Measurements from ENCODE around the gene OR8K3.

Gene OR8K3

GRCh38 chr11:56314844-56315243, at the start of gene OR8K3:
TSS of gene OR8K3 (plus strand) at chr11:56315144. CDS start at chr11:56318307, 3,163 bp downstream.
- no peak within 1 kb of the TSS for H3K9ac ChIP-seq (ENCODE audit: low read depth, low read length)
- H3K27me3 ChIP-seq (ENCODE audit: control insufficient read depth, insufficient read depth, low read length) = no peaks in the 10 kb centered on the region
- H3K4me1 ChIP-seq (ENCODE audit: control insufficient read depth, insufficient read depth, low read length) = no peaks in the 10 kb centered on the region
- no peaks in the 10 kb centered on the region for H3K9me3 ChIP-seq (ENCODE audit: control insufficient read depth, insufficient read depth, low read length)
- no peaks in the 10 kb centered on the region for H3K36me3 ChIP-seq (ENCODE audit: control insufficient read depth, insufficient read depth, low read length)
- H3K4me3 ChIP-seq (ENCODE audit: low read depth, low read length) = no peak within 1 kb of the TSS

DNA sequence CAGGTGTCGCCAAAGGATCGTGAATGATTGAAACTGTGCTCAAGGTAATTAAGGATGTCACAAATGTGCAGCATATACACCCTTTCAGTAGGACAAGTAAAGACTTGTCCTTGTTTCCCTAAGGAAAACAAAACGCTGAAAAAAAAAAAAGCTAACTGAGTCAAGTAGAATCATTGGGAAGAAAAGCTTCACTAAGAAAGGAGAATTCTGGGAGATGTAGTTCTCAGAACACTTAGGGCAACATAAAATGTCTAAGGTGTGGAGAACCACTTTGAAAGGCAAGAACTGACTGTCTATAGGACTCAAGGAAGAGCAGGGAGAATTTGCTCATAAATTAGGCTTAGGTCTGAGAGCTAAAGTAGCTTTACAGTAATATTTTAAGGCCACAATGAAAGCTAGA, 43.9 kb upstream of the OR8K3 start:
- no peak overlapping the region for H3K9ac ChIP-seq (ENCODE audit: low read depth, low read length)
- no peaks in the 10 kb centered on the region for H3K27me3 ChIP-seq (ENCODE audit: control insufficient read depth, insufficient read depth, low read length)
- no peaks in the 10 kb centered on the region for H3K9me3 ChIP-seq (ENCODE audit: control insufficient read depth, insufficient read depth, low read length)
- no peak overlapping the region for H3K4me3 ChIP-seq (ENCODE audit: low read depth, low read length)
- no peaks in the 10 kb centered on the region for H3K36me3 ChIP-seq (ENCODE audit: control insufficient read depth, insufficient read depth, low read length)
- H3K4me1 ChIP-seq (ENCODE audit: control insufficient read depth, insufficient read depth, low read length) = no peaks in the 10 kb centered on the region

DNA sequence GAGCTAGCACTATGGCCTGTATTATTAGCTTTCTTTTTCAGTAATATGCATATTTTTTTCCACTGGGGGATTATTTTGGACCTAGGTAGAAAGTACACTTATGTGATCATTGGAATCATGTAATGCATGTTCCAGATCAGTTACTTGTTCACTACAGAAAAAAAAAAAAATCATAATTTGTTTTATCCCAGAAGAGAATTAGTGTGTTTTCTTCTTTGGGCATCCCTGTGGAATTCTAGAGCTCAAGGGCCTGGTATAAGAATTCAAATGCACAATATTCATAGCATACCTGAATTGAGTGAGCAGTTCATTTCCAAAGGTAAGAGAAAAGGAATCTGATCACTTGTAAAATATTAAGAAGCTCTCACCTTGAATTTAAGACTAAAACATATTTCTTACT, 41.1 kb upstream of the OR8K3 start, which contains the start of gene OR5T1:
Gene OR5T1, plus strand, starts transcription at position 301 of the 400 bp plus-strand sequence. CDS start 1,485 bp downstream, outside the sequence.
- no peak within 1 kb of the TSS for H3K4me3 ChIP-seq (ENCODE audit: low read depth, low read length)
- no peaks in the 10 kb centered on the region for H3K36me3 ChIP-seq (ENCODE audit: control insufficient read depth, insufficient read depth, low read length)
- H3K27me3 ChIP-seq (ENCODE audit: control insufficient read depth, insufficient read depth, low read length) = no peaks in the 10 kb centered on the region
- no peak within 1 kb of the TSS for H3K9ac ChIP-seq (ENCODE audit: low read depth, low read length)
- H3K4me1 ChIP-seq (ENCODE audit: control insufficient read depth, insufficient read depth, low read length) = no peaks in the 10 kb centered on the region
- H3K9me3 ChIP-seq (ENCODE audit: control insufficient read depth, insufficient read depth, low read length) = no peaks in the 10 kb centered on the region

- no peaks in the 10 kb centered on the region for H3K36me3 ChIP-seq (ENCODE audit: control insufficient read depth, insufficient read depth, low read length)
- H3K4me1 ChIP-seq (ENCODE audit: control insufficient read depth, insufficient read depth, low read length) = peaks cover 5% of the 10 kb centered on the region
- no peaks in the 10 kb centered on the region for H3K9me3 ChIP-seq (ENCODE audit: control insufficient read depth, insufficient read depth, low read length)
- no peaks in the 10 kb centered on the region for H3K27me3 ChIP-seq (ENCODE audit: control insufficient read depth, insufficient read depth, low read length)
- no peak within 1 kb of the TSS for H3K9ac ChIP-seq (ENCODE audit: low read depth, low read length)
- H3K4me3 ChIP-seq (ENCODE audit: low read depth, low read length) = no peak within 1 kb of the TSS
Observed at GRCh38 chr11:56292154-56292553, 22.8 kb upstream of the OR8K3 start, which contains the start of gene OR8H1. TSS of gene OR8H1 (minus strand) at chr11:56292254. CDS start at chr11:56291062, 1,192 bp downstream.

DNA sequence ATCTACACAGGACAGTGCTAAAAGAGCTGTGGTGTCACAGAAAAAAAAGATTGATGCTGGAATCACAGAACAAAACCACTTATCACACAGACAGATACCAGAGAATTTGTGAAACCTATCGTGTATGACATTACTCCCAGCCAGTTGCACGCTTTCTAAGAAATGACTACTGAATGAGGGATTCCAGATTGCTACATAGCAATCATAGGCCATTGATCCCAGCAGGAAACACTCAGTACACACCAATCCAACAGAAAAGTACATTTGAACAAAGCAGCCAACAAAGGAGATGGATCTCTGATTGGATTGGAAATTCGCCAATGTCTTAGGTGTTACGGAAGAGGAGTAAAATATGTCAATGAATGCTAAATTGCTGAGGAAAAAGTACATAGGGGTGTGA, 18.0 kb upstream of the OR8K3 start:
- Histone ChIP-seq H3K4me1 (ENCODE audit: control insufficient read depth, insufficient read depth, low read length) (no peaks in the 10 kb centered on the region), H3K9me3 (ENCODE audit: control insufficient read depth, insufficient read depth, low read length) (no peaks in the 10 kb centered on the region), H3K4me3 (ENCODE audit: low read depth, low read length) (no peak overlapping the region), H3K36me3 (ENCODE audit: control insufficient read depth, insufficient read depth, low read length) (no peaks in the 10 kb centered on the region), H3K27me3 (ENCODE audit: control insufficient read depth, insufficient read depth, low read length) (no peaks in the 10 kb centered on the region), H3K9ac (ENCODE audit: low read depth, low read length) (no peak overlapping the region)

DNA sequence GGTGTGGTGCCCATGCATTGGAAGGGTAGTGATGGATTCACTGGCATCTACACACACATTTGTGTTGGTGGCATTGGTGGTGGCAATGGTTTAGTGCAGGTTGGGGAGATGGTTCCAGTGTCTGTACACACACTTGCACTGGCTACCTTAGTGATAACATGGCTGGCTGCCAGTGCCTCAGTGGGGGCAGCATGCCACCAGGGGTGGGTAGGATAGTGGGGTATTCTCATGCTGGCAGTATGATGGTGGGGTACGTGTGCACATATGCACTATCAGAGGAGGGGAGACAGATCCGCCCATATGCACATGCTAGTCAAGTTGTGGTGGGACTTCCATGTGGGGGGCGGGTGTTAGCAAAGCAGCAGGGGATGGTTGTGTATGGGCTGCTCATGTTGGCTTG, 7.1 kb upstream of the OR8K3 start:
- Histone ChIP-seq H3K9ac (ENCODE audit: low read depth, low read length) (no peak overlapping the region), H3K36me3 (ENCODE audit: control insufficient read depth, insufficient read depth, low read length) (no peaks in the 10 kb centered on the region), H3K9me3 (ENCODE audit: control insufficient read depth, insufficient read depth, low read length) (no peaks in the 10 kb centered on the region), H3K27me3 (ENCODE audit: control insufficient read depth, insufficient read depth, low read length) (no peaks in the 10 kb centered on the region), H3K4me1 (ENCODE audit: control insufficient read depth, insufficient read depth, low read length) (no peaks in the 10 kb centered on the region), H3K4me3 (ENCODE audit: low read depth, low read length) (no peak overlapping the region)

DNA sequence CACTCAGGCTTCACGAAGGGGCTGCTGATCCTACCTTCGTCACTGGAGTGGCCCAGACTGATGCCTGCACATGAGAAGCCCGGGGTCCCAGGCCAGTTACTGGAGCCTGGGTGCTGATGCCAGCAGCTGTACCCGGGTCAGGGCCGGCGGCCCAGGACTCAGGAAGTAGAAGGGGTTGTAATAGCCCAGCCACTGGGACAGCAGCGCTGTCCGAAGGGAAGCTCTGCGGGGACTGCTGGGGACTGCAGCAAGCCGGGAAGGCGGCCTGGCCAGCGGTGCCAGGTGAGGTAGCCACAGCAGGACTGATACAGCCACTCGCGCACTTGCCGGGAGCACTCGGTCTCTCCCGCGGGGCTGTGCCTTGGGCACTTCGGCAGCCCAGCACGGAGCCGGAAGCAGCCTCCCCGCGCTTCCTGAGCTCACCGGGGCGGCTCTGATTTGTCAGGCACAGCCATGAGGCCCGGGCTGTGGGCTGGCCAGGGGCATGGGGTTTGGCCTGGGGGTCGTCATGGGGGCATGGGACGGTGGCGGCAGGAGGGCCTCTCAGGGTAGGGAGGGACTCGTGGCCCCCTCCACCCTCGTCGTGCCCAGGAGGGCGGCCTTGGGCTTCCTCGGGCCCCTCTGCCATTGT, 17.0 kb downstream of the OR8K3 start:
- H3K4me3 ChIP-seq (ENCODE audit: low read depth, low read length) = no peak overlapping the region
- no peaks in the 10 kb centered on the region for H3K36me3 ChIP-seq (ENCODE audit: control insufficient read depth, insufficient read depth, low read length)
- no peak overlapping the region for H3K9ac ChIP-seq (ENCODE audit: low read depth, low read length)
- no peaks in the 10 kb centered on the region for H3K27me3 ChIP-seq (ENCODE audit: control insufficient read depth, insufficient read depth, low read length)
- H3K9me3 ChIP-seq (ENCODE audit: control insufficient read depth, insufficient read depth, low read length) = no peaks in the 10 kb centered on the region
- H3K4me1 ChIP-seq (ENCODE audit: control insufficient read depth, insufficient read depth, low read length) = no peaks in the 10 kb centered on the region

GRCh38 chr11:56333156-56333555, 18.2 kb downstream of the OR8K3 start:
- Histone ChIP-seq H3K4me1 (ENCODE audit: control insufficient read depth, insufficient read depth, low read length) (no peaks in the 10 kb centered on the region), H3K27me3 (ENCODE audit: control insufficient read depth, insufficient read depth, low read length) (no peaks in the 10 kb centered on the region), H3K9me3 (ENCODE audit: control insufficient read depth, insufficient read depth, low read length) (no peaks in the 10 kb centered on the region), H3K4me3 (ENCODE audit: low read depth, low read length) (no peak overlapping the region), H3K9ac (ENCODE audit: low read depth, low read length) (no peak overlapping the region), H3K36me3 (ENCODE audit: control insufficient read depth, insufficient read depth, low read length) (no peaks in the 10 kb centered on the region)

- Histone ChIP-seq H3K9me3 (ENCODE audit: control insufficient read depth, insufficient read depth, low read length) (no peaks in the 10 kb centered on the region), H3K36me3 (ENCODE audit: control insufficient read depth, insufficient read depth, low read length) (no peaks in the 10 kb centered on the region), H3K27me3 (ENCODE audit: control insufficient read depth, insufficient read depth, low read length) (no peaks in the 10 kb centered on the region), H3K4me1 (ENCODE audit: control insufficient read depth, insufficient read depth, low read length) (no peaks in the 10 kb centered on the region), H3K9ac (ENCODE audit: low read depth, low read length) (no peak overlapping the region), H3K4me3 (ENCODE audit: low read depth, low read length) (no peak overlapping the region)
Observed at GRCh38 chr11:56340289-56340688, 25.3 kb downstream of the OR8K3 start.

GRCh38 chr11:56345739-56346138, 30.8 kb downstream of the OR8K3 start, which contains the start of gene OR8K1:
TSS of gene OR8K1 (plus strand) at chr11:56346039. CDS start at chr11:56346039, 0 bp downstream.
- no peaks in the 10 kb centered on the region for H3K36me3 ChIP-seq (ENCODE audit: control insufficient read depth, insufficient read depth, low read length)
- no peak within 1 kb of the TSS for H3K9ac ChIP-seq (ENCODE audit: low read depth, low read length)
- H3K4me3 ChIP-seq (ENCODE audit: low read depth, low read length) = no peak within 1 kb of the TSS
- H3K27me3 ChIP-seq (ENCODE audit: control insufficient read depth, insufficient read depth, low read length) = no peaks in the 10 kb centered on the region
- no peaks in the 10 kb centered on the region for H3K9me3 ChIP-seq (ENCODE audit: control insufficient read depth, insufficient read depth, low read length)
- H3K4me1 ChIP-seq (ENCODE audit: control insufficient read depth, insufficient read depth, low read length) = no peaks in the 10 kb centered on the region

- Histone ChIP-seq H3K4me1 (ENCODE audit: control insufficient read depth, insufficient read depth, low read length) (no peaks in the 10 kb centered on the region), H3K27me3 (ENCODE audit: control insufficient read depth, insufficient read depth, low read length) (no peaks in the 10 kb centered on the region), H3K9ac (ENCODE audit: low read depth, low read length) (no peak within 1 kb of the TSS), H3K4me3 (ENCODE audit: low read depth, low read length) (no peak within 1 kb of the TSS), H3K9me3 (ENCODE audit: control insufficient read depth, insufficient read depth, low read length) (no peaks in the 10 kb centered on the region), H3K36me3 (ENCODE audit: control insufficient read depth, insufficient read depth, low read length) (no peaks in the 10 kb centered on the region)
Observed at GRCh38 chr11:56353991-56354390, 39.0 kb downstream of the OR8K3 start, which contains the start of gene OR8J1. TSS of gene OR8J1 (plus strand) at chr11:56354291. CDS start at chr11:56360247, 5,956 bp downstream.
